Neural cell (in vitro differentiated cells): ENCODE measurements around the gene LTBP1.
"Not testable (repeated sequence)": the region's sequence is repeated elsewhere in the genome, so short reads cannot be mapped to it uniquely, and the experiment has no call there.

ENCODE experiments used
- EP300 ChIP-seq: fragments of 450-650 bp; conservative IDR thresholded peaks from 2 replicates; pipeline ENCODE4 v1.6.1; 2014; ENCODE audit warnings: antibody characterized with exemption, mild to moderate bottlenecking, moderate library complexity; ENCODE audit not compliant: poor library complexity, severe bottlenecking
- EZH2 ChIP-seq: fragments of 200-600, 300-800 bp; shearing (Covaris generic), sonication (generic); IDR thresholded peaks from 2 replicates; pipeline ENCODE4 v1.6.1; 2014; ENCODE audit warnings: antibody characterized with exemption, low read length, borderline replicate concordance, mild to moderate bottlenecking; ENCODE audit not compliant: insufficient read depth, poor library complexity, severe bottlenecking
- POLR2AphosphoS5 ChIP-seq: IDR thresholded peaks from 2 replicates; pipeline ENCODE4 v1.6.1; 2012
- RAD21 ChIP-seq: fragments of 450-650 bp; conservative IDR thresholded peaks from 2 replicates; pipeline ENCODE4 v1.6.1; 2014; ENCODE audit warnings: antibody characterized with exemption, mild to moderate bottlenecking, moderate library complexity
- SMC3 ChIP-seq: fragments of 450-650 bp; conservative IDR thresholded peaks from 2 replicates; pipeline ENCODE4 v1.6.1; 2014; ENCODE audit warnings: antibody characterized with exemption, mild to moderate bottlenecking, moderate library complexity; ENCODE audit not compliant: poor library complexity
- TAF1 ChIP-seq: IDR thresholded peaks from 2 replicates; pipeline ENCODE4 v1.6.1; 2012; ENCODE audit warnings: low read depth
- TF ChIP-seq, protein P1 (sequence below): fragments of 450-650 bp; IDR thresholded peaks from 2 replicates; pipeline ENCODE4 v1.5.1; 2014; ENCODE audit warnings: antibody characterized with exemption, mild to moderate bottlenecking, moderate library complexity; ENCODE audit not compliant: poor library complexity, severe bottlenecking
- TF ChIP-seq, protein P2 (sequence below): IDR thresholded peaks from 2 replicates; pipeline ENCODE4 v1.6.1; 2012; ENCODE audit warnings: borderline replicate concordance

DNA sequence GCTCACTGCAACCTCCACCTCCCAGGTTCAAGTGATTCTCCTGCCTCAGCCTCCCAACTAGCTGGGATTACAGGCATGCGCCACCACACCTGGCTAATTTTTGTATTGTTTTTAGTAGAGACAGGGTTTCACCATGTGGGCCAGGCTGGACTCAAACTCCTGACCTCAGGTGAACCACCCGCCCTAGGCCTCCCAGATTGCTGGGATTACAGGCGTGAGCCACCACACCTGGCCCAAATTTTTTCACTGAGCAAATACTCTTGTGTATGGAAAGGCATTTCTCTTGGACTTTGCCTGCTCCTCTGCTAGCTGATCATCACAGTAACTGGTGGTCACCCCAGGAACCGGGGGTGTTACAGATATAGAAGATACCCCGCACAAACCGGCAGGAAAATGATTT, 26.9 kb upstream of the LTBP1 start:
- TF ChIP-seq, protein P1, sequence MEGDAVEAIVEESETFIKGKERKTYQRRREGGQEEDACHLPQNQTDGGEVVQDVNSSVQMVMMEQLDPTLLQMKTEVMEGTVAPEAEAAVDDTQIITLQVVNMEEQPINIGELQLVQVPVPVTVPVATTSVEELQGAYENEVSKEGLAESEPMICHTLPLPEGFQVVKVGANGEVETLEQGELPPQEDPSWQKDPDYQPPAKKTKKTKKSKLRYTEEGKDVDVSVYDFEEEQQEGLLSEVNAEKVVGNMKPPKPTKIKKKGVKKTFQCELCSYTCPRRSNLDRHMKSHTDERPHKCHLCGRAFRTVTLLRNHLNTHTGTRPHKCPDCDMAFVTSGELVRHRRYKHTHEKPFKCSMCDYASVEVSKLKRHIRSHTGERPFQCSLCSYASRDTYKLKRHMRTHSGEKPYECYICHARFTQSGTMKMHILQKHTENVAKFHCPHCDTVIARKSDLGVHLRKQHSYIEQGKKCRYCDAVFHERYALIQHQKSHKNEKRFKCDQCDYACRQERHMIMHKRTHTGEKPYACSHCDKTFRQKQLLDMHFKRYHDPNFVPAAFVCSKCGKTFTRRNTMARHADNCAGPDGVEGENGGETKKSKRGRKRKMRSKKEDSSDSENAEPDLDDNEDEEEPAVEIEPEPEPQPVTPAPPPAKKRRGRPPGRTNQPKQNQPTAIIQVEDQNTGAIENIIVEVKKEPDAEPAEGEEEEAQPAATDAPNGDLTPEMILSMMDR = not testable (repeated sequence)
- not testable (repeated sequence) for TF ChIP-seq TAF1, POLR2AphosphoS5, EP300, EZH2, SMC3, RAD21
- TF ChIP-seq, protein P2, sequence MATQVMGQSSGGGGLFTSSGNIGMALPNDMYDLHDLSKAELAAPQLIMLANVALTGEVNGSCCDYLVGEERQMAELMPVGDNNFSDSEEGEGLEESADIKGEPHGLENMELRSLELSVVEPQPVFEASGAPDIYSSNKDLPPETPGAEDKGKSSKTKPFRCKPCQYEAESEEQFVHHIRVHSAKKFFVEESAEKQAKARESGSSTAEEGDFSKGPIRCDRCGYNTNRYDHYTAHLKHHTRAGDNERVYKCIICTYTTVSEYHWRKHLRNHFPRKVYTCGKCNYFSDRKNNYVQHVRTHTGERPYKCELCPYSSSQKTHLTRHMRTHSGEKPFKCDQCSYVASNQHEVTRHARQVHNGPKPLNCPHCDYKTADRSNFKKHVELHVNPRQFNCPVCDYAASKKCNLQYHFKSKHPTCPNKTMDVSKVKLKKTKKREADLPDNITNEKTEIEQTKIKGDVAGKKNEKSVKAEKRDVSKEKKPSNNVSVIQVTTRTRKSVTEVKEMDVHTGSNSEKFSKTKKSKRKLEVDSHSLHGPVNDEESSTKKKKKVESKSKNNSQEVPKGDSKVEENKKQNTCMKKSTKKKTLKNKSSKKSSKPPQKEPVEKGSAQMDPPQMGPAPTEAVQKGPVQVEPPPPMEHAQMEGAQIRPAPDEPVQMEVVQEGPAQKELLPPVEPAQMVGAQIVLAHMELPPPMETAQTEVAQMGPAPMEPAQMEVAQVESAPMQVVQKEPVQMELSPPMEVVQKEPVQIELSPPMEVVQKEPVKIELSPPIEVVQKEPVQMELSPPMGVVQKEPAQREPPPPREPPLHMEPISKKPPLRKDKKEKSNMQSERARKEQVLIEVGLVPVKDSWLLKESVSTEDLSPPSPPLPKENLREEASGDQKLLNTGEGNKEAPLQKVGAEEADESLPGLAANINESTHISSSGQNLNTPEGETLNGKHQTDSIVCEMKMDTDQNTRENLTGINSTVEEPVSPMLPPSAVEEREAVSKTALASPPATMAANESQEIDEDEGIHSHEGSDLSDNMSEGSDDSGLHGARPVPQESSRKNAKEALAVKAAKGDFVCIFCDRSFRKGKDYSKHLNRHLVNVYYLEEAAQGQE = not testable (repeated sequence)
